HG03457 (cell line): ENCODE data around the gene ZNF878.
"Not testable (repeated sequence)": the region's sequence is repeated elsewhere in the genome, so short reads cannot be mapped to it uniquely, and the experiment has no call there.

Experiments
- ATAC-seq: cut with Tn5 transposase; IDR thresholded peaks from one replicate; pipeline ENCODE4 v1.9.1; 2021; ENCODE audit warnings: moderate number of reproducible peaks; ENCODE audit not compliant: unreplicated experiment

Gene ZNF878

GRCh38 chr19:12052497-12053169 is at the start of gene ZNF878:
Gene ZNF878 (minus strand): TSS chr19:12052961. CDS start chr19:12052801, 160 bp downstream.
- no peak for ATAC-seq

DNA sequence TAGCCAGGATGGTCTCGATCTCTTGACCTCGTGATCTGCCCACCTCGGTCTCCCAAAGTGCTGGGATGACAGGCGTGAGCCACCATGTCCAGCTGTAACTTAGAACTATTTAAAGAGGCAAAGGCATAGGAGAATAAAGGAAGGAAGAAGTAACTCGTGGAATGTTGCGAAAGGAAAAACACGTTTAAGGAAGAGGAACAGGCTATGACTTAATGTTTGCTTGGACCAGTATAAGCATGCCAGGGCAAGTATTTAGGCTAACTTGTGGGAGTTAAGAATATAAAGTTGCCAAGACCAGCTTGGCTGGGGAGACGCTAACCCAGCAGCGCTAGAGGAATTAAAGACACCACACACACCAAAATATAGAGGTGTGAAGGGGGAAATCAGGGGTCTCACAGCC is 45.3 kb upstream of the ZNF878 start:
- ATAC-seq: no peak

DNA sequence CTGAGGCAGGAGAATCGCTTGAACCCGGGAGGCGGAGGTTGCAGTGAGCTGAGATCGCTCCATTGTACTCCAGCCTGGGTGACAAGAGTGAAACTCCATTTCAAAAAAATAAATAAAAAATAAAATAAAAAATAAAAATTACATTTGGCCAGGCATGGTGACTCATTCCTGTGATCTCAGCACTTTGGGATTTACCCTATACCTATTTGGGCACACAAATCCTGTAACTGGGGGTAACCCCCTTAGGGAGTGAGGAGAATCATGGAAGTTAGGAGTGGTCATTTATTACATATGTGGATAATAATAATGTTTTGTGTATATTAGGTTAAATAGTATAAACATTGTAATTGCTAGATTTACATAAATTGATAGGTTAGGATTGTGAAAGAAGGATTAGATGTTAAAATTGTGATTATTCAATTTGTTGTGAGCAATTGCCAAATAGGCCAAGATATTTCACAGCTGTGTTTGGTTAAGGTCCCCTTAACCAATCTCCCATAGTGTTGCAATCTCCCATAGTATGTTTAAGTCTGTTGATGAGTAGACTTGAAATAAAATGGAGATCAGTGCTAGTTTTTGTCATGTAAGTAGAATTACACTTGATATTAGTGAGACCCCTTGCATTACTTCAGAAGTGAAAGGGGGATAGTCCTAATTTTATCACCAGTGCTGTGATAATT is 42.5 kb upstream of the ZNF878 start:
- ATAC-seq: no peak

DNA sequence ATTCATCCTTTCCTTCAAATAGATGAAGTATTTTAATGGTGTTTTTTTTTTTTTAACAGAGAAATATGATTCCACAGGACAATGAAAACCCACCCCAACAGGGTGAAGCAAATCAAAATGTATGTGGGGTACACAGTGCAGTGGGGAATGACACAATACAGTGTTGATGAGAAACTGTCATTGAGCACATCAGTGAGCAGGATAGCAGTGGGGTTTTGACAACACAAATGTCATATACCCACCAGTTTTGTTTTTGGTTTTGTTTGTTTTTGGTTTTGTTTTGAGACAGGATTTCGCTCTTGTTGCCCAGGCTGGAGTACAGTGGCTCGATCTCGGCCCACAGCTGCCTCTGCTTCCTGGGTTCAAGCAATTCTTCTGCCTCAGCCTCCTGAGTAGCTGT is 41.0 kb upstream of the ZNF878 start:
- no peak for ATAC-seq

- no peak for ATAC-seq
Measured at GRCh38 chr19:12092956-12093355, 40.2 kb upstream of the ZNF878 start.

DNA sequence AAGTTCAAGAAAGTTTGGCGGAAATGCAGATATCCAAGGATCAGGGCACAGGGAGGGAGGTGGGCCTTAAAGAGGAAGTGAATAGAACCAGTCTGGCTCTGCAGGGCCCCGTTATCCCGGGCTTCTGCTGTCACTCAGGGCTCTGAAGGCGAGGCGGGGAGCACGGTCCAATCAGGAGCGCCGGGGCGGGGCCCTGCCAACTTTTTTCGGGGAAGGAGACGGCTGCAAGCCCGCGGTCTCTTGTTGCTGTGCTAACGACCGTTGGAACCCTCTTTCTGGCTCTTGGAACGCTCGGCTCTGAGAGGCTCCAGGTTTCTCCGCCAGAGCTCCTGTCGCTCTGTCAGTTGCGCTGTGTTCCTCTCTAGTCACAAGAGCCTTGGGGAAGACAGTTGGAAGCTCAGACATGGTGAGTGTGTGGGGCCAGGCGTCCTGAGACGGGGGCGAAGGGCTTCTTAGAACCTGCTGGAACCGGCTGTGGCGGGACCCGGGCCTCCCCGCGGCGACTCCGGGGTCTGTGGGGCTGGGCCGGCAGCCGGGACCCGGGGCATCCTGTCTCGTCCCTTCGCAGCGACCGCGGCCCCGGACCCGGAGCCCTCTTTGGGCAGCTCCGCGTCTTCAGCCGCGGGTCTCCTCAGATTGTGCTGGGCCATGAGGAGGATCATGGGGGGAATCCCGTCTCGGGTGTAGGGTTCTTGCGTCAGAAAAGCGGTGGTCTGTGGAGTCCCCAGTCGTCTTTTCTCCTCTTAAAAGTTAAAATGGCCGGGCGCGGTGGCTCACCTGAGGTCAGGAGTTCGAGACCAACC is 39.5 kb upstream of the ZNF878 start:
- ATAC-seq: no peak

DNA sequence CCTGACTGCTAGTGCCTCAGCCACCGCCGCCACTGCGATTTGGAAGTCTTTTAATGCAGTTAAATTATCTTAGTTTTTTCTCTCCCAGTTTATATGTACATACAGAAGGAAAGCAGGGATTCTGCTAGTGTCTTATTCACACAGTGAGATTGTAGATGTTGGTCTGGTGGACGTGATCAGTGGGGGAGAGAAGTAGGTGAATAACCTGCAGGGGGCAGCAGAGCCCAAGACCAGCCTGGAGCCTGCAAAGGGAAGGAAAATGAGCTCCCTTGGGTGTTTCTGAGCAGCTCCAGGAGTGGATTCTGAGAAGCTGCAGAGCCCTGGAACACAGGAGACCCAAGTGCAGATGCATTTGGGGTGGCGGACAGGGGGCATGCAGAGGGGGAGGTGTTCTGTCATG is 38.0 kb upstream of the ZNF878 start:
- no peak for ATAC-seq

- no peak for ATAC-seq
Measured at GRCh38 chr19:12085074-12085818, 32.5 kb upstream of the ZNF878 start.

DNA sequence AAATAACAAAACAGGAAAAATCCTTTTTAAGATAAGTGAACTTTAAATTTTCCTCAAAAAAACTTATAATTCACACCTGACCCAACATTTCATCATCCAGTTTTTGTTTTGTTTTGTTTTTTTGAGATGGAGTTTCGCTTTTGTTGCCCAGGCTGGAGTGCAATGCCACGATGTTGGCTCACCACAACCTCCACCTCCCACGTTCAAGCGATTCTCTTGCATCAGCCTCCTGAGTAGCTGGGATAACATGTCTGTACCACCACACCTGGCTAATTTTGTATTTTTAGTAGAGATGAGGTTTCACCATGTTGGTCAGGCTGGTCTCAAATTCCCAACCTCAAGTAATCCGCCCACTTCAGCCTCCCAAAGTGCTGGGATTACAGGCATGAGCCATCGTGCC is 30.6 kb upstream of the ZNF878 start:
- ATAC-seq: not testable (repeated sequence)

DNA sequence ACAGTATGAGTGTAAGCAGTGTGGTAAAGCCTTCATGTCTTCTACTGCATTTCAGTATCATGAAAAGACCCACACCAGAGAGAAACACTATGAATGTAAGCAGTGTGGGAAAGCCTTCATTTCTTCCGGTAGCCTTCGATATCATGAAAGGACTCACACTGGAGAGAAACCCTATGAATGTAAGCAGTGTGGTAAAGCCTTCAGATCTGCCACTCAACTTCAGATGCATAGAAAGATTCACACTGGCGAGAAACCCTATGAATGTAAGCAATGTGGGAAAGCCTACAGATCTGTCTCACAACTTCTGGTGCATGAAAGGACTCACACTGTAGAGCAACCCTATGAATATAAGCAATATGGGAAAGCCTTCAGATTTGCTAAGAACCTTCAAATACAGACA is 24.6 kb upstream of the ZNF878 start:
- no peak for ATAC-seq

GRCh38 chr19:12076331-12076730 is 23.6 kb upstream of the ZNF878 start:
- not testable (repeated sequence) for ATAC-seq

- no peak for ATAC-seq
Measured at GRCh38 chr19:12075538-12076139, 22.9 kb upstream of the ZNF878 start.

- no peak for ATAC-seq
Measured at GRCh38 chr19:12064590-12065538, 12.1 kb upstream of the ZNF878 start, which contains the start of gene ZNF844. Gene ZNF844 (plus strand): TSS chr19:12064731. CDS start chr19:12064874, 143 bp downstream.

GRCh38 chr19:12055784-12056183 is 3.0 kb upstream of the ZNF878 start:
- ATAC-seq: no peak

DNA sequence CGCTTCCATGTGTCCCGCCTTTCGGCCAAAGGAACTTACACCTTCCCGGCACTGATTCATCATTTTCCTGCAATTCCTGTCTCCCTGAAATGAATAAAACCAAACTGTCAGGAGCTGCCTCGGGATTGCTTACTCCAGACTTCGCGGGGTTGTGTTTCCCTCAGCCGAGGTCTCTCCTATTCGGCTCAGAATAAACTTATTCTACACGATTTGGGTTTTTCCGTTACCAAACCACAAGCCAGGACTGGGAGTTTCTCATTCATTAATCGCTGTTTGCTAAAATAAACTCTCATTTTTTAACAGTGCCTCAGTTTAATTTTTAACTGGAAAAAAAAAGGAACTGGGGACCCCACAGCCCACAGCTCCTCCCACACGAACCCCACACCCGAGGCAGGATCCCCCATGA is 667 bp downstream of the ZNF878 start:
- no peak for ATAC-seq

GRCh38 chr19:12047868-12048267 is 4.9 kb downstream of the ZNF878 start:
- no peak for ATAC-seq

GRCh38 chr19:12043752-12044422 is 8.9 kb downstream of the ZNF878 start:
- ATAC-seq: no peak

DNA sequence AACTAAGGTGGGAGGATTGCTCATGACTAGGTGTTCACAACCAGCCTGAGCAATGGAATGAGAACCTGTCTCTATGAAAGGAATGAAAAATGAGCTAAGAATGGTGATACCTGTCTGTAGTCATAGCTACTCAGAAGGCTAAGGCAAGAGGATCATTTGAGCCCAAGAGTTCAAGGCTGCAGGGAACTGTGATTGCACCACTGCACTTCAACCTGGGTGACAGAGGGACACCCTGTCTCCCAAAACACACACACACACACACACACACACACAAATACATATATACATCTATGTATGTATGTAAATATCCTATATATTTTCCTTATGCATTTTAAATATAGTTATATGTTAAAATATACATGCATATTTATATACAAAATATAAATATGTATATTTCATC is 9.9 kb downstream of the ZNF878 start:
- ATAC-seq: no peak
